ENCODE measurements around the gene USB1.
A peak's percentile ranks its signal among the peaks of the same experiment; 100 is the strongest.

Gene USB1

DNA sequence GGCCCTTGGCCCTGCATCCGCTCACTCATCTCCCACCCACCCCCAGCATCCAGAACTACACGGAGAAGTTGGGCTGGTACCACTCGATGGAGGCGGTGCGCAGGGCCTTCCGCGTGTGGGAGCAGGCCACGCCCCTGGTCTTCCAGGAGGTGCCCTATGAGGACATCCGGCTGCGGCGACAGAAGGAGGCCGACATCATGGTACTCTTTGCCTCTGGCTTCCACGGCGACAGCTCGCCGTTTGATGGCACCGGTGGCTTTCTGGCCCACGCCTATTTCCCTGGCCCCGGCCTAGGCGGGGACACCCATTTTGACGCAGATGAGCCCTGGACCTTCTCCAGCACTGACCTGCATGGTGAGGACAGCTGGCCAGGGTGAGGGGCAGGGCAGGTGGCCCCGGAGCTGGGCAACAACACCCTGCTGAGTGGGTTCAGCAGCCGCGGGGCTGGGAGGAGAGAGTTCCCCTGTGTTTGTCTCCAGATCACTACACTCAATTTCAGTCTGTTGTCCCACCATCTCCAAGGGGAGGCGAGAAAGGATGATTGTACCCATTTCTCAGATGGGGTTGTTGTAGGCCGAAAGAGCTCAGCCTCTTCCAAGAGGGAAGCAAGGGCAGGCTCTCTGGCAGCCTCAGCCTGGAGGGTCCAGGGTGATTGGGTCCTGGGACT lies 38.8 kb downstream of the USB1 start:
- H3K27ac Mint-ChIP-seq, result no peak overlapping the region
- H3K36me3 Mint-ChIP-seq, result no peaks in the 10 kb centered on the region
- no peak for ATAC-seq
- H3K9me3 Mint-ChIP-seq, result peaks cover 3% of the 10 kb centered on the region
- H3K4me1 Mint-ChIP-seq, result peaks cover 3% of the 10 kb centered on the region
- peaks cover 7% of the 10 kb centered on the region for H3K27me3 Mint-ChIP-seq
- H3K4me3 Mint-ChIP-seq, result no peak overlapping the region

- Mint-ChIP-seq H3K27ac (no peak overlapping the region), H3K27me3 (peaks cover 2% of the 10 kb centered on the region), H3K36me3 (no peaks in the 10 kb centered on the region), H3K4me3 (no peak overlapping the region), H3K4me1 (no peaks in the 10 kb centered on the region), H3K9me3 (peaks cover 3% of the 10 kb centered on the region)
- ATAC-seq, result no peak
These were observed 39.3 kb downstream of the USB1 start for GRCh38 chr16:58040496-58040846.

GRCh38 chr16:58040945-58041627 lies 39.9 kb downstream of the USB1 start:
- Mint-ChIP-seq H3K9me3 (peaks cover 3% of the 10 kb centered on the region), H3K27me3 (no peaks in the 10 kb centered on the region), H3K27ac (no peak overlapping the region), H3K4me1 (no peaks in the 10 kb centered on the region), H3K36me3 (no peaks in the 10 kb centered on the region), H3K4me3 (no peak overlapping the region)
- no peak for ATAC-seq

DNA sequence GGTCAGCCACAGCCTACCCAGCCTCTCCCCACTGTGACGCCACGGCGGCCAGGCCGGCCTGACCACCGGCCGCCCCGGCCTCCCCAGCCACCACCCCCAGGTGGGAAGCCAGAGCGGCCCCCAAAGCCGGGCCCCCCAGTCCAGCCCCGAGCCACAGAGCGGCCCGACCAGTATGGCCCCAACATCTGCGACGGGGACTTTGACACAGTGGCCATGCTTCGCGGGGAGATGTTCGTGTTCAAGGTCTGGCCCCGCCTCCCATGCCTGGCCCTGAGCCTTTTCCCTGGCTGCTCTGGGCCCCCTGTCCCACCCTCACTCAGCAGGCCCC lies 40.4 kb downstream of the USB1 start:
- H3K27me3 Mint-ChIP-seq, result no peaks in the 10 kb centered on the region
- peaks cover 3% of the 10 kb centered on the region for H3K9me3 Mint-ChIP-seq
- no peak overlapping the region for H3K27ac Mint-ChIP-seq
- H3K4me1 Mint-ChIP-seq, result no peaks in the 10 kb centered on the region
- peak; percentile 20 for ATAC-seq
- no peaks in the 10 kb centered on the region for H3K36me3 Mint-ChIP-seq
- no peak overlapping the region for H3K4me3 Mint-ChIP-seq

- no peaks in the 10 kb centered on the region for H3K4me1 Mint-ChIP-seq
- no peaks in the 10 kb centered on the region for H3K36me3 Mint-ChIP-seq
- H3K4me3 Mint-ChIP-seq, result no peak overlapping the region
- H3K27me3 Mint-ChIP-seq, result no peaks in the 10 kb centered on the region
- H3K9me3 Mint-ChIP-seq, result peaks cover 3% of the 10 kb centered on the region
- H3K27ac Mint-ChIP-seq, result no peak overlapping the region
- no peak for ATAC-seq
These were observed 41.0 kb downstream of the USB1 start for GRCh38 chr16:58042001-58042885.

DNA sequence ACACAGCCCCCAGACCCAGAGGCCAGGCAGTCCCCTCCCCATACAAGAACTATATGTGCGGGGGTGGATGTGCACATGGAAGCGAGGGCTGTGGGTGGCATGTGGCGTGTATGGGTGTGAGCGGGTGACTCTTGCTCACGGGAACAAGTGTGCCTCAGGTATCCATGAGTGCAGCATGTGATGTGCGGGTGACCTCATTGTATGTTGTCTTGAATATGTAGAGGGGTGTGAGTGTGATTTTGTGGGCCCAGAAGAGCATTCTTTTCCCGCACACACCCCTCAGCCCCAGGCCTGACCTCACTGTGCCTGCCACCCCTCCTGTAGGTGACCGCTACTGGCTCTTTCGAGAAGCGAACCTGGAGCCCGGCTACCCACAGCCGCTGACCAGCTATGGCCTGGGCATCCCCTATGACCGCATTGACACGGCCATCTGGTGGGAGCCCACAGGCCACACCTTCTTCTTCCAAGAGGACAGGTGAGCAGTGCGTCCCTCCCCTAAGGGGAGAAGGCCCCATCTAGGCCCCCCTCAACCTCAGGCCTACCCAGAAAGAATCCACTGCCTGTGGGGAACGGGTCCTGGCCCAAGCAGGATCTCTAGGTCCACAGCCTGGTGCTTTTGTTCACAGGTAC lies 41.8 kb downstream of the USB1 start:
- H3K36me3 Mint-ChIP-seq, result no peaks in the 10 kb centered on the region
- H3K9me3 Mint-ChIP-seq, result no peaks in the 10 kb centered on the region
- no peaks in the 10 kb centered on the region for H3K27me3 Mint-ChIP-seq
- H3K27ac Mint-ChIP-seq, result no peak overlapping the region
- ATAC-seq, result no peak
- H3K4me1 Mint-ChIP-seq, result no peaks in the 10 kb centered on the region
- no peak overlapping the region for H3K4me3 Mint-ChIP-seq

GRCh38 chr16:58043571-58044155 lies 42.5 kb downstream of the USB1 start:
- no peaks in the 10 kb centered on the region for H3K9me3 Mint-ChIP-seq
- no peak overlapping the region for H3K4me3 Mint-ChIP-seq
- no peaks in the 10 kb centered on the region for H3K27me3 Mint-ChIP-seq
- no peaks in the 10 kb centered on the region for H3K36me3 Mint-ChIP-seq
- H3K27ac Mint-ChIP-seq, result no peak overlapping the region
- ATAC-seq, result no peak
- no peaks in the 10 kb centered on the region for H3K4me1 Mint-ChIP-seq

DNA sequence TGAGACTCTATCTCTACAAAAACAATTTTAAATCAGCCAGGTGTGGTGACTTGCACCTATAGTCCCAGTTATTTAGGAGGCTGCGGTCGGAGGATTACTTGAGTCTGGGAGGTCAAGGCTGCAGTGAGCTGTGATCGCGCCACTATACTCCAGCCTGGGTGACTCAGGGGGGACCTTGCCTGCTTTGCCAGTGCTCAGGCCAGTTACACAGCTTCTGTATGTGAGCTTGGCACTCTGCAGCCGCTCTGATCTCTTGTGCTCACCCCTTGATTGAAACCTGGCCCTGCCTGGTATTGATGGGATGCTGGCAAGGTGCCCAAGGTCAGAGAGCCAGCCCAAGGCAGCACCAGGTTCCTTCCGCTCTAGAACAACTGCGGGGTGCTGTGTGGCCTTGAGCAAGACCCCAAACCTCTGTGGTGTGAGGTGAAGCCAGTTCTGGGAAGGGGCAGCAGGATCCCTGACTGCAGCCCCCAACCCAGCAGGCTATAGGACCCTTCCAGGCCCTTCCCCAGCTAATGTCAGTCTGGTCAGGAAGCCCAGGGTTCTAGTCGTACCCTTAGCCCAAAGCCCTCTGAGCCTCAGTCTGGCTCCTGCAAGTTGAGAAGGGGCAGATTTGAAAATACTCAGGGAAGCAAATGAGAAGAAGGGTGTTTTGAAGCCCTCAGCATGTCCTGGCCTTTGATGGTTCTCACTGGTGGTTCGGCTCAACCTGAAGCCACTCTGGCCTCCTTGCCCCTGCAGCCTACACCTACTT lies 43.2 kb downstream of the USB1 start:
- Mint-ChIP-seq H3K27me3 (peaks cover 6% of the 10 kb centered on the region), H3K9me3 (no peaks in the 10 kb centered on the region), H3K4me3 (no peak overlapping the region), H3K27ac (no peak overlapping the region), H3K36me3 (no peaks in the 10 kb centered on the region), H3K4me1 (no peaks in the 10 kb centered on the region)
- no peak for ATAC-seq

- Mint-ChIP-seq H3K4me1 (no peaks in the 10 kb centered on the region), H3K36me3 (no peaks in the 10 kb centered on the region), H3K27ac (no peak overlapping the region), H3K27me3 (peaks cover 12% of the 10 kb centered on the region), H3K4me3 (no peak overlapping the region), H3K9me3 (no peaks in the 10 kb centered on the region)
- no peak for ATAC-seq
These were observed 43.9 kb downstream of the USB1 start for GRCh38 chr16:58045096-58045495.

DNA sequence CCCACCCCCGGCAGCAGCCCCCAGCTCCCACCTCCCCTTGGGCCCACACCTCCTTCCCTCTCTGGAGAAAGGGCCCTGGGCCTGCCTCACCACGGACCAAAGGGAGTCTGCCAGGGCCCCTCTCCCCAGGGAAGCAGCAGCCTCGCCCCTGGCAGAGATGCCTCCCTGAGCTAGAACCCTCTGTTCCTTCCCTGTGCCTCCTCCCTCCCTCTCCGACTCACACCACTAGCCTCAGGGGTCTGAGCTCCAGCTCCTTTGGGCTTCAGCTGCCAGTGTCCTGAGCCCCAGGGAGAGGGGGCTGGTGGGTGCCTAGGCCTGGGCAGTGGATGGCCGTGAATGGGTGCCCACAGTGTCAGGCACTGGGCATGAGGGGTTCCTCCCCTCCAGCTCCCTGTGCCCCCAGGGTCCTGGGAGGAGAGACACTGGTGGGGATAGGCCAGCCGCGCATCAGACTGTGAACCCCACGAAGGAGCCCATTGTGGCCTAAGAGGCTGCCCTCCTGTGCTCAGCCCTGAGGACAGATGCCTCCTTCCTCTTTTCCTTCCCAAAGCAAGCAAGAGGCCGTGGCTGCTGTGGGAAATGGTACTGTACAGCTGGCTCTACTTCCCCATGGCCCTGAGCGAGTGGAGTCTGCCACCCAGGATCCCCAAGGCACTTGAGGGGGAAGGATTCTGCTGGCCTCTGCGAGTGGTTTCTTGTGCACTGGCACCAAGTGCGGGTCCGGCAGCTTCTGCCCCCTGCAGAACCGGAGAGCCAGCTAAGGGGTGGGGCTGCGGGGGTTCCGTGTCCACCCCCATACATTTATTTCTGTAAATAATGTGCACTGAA lies 45.1 kb downstream of the USB1 start:
- H3K36me3 Mint-ChIP-seq, result peaks cover 5% of the 10 kb centered on the region
- H3K4me1 Mint-ChIP-seq, result no peaks in the 10 kb centered on the region
- ATAC-seq, result no peak
- H3K27ac Mint-ChIP-seq, result no peak overlapping the region
- no peak overlapping the region for H3K4me3 Mint-ChIP-seq
- H3K9me3 Mint-ChIP-seq, result peaks cover 5% of the 10 kb centered on the region
- peaks cover 24% of the 10 kb centered on the region for H3K27me3 Mint-ChIP-seq

DNA sequence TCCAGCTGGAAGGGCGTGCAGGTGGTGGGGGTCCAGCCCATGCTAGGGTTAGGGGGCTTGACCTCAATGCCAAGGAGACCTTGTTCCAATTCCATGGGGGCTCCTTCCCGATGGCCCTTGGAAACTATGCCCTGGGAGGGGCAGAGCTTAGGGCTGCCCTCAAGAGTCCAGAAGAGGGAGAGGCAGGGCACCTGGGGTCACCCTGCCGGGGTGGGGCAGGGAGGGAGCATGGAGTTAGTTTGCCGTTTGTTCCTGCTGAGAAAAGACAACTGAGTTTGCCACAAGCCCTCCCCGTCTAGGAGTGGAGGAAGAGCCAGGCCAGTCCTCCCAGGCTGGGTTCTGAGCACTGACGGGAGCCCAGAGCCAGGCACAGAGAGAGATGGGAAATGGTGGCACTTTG lies 45.7 kb downstream of the USB1 start:
- peaks cover 7% of the 10 kb centered on the region for H3K36me3 Mint-ChIP-seq
- H3K27ac Mint-ChIP-seq, result no peak overlapping the region
- H3K27me3 Mint-ChIP-seq, result peaks cover 28% of the 10 kb centered on the region
- H3K4me3 Mint-ChIP-seq, result no peak overlapping the region
- no peaks in the 10 kb centered on the region for H3K4me1 Mint-ChIP-seq
- no peak for ATAC-seq
- H3K9me3 Mint-ChIP-seq, result peaks cover 6% of the 10 kb centered on the region

DNA sequence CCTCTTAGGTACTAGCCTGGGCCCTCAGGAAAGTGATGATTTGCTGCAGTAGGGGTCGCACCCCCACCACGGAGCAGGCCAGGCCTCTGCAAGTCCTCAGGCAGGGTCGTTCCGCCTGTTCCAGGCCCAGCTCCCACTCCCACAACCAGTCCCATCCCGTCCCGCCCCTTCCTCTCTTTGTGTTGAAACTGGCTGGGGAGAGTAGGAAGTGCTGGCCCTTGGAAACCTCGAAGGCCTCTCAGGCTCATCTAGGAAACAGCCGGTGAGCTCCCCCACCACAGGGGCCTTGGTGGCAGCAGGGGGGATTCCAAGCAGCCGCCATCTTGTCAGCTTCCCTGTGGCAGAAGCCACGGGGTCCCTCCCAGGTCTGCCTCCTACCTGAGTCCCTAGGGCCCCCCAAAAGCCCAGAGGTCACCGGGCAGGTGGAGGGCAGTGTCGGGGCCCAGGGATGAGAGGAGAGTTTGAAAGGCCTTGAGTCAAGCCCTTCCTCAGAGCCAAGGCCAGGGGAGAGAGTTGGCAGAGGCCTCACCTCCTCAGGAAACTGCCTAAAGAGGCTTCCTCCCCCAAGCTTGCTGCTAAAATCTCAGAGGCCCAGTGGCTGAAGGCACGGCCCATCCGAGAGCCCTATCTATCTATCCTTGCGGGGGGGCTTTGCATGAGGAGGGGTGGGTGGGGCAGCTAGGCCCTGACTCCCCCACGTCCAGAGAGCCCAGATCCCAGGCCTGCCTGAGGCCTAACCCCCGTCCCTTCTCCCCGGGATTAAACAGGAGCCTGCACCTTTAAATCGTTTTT lies 46.5 kb downstream of the USB1 start:
- no peak overlapping the region for H3K4me3 Mint-ChIP-seq
- peaks cover 28% of the 10 kb centered on the region for H3K27me3 Mint-ChIP-seq
- no peak overlapping the region for H3K27ac Mint-ChIP-seq
- H3K4me1 Mint-ChIP-seq, result no peaks in the 10 kb centered on the region
- H3K9me3 Mint-ChIP-seq, result peaks cover 6% of the 10 kb centered on the region
- no peak for ATAC-seq
- peaks cover 7% of the 10 kb centered on the region for H3K36me3 Mint-ChIP-seq

- Mint-ChIP-seq H3K9me3 (peaks cover 6% of the 10 kb centered on the region), H3K4me3 (no peak overlapping the region), H3K27me3 (peaks cover 28% of the 10 kb centered on the region)
These were observed 47.5 kb downstream of the USB1 start for GRCh38 chr16:58048494-58049231.

More at GRCh38 chr16:58048494-58049231, 47.5 kb downstream of the USB1 start:
- no peak for ATAC-seq
- no peaks in the 10 kb centered on the region for H3K4me1 Mint-ChIP-seq
- H3K36me3 Mint-ChIP-seq, result peaks cover 7% of the 10 kb centered on the region
- H3K27ac Mint-ChIP-seq, result no peak overlapping the region
